HepG2 (cell line): ENCODE measurements around the gene FAM83C. TPM values are rescaled to one million over a fixed set of nuclear protein-coding genes. Genes with fewer than 3 reads are reported as not detected.

Experiments
- BORCS8-MEF2B ChIP-seq: sonication (generic); formaldehyde crosslinking; IDR thresholded peaks from 2 replicates; pipeline ENCODE4 v1.8.0; 2022; ENCODE audit warnings: mild to moderate bottlenecking, missing genetic modification reagents
- ELF3 ChIP-seq: IDR thresholded peaks from 2 replicates; pipeline ENCODE4 v1.6.1; 2016; ENCODE audit warnings: missing genetic modification reagents, missing compliant biosample characterization
- POGZ ChIP-seq: sonication (generic); formaldehyde crosslinking; IDR thresholded peaks from 2 replicates; pipeline ENCODE4 v1.4.0; 2020; ENCODE audit warnings: mild to moderate bottlenecking, missing genetic modification reagents
- PRPF4 ChIP-seq: fragments of 200-400 bp; formaldehyde crosslinking; IDR thresholded peaks from 2 replicates; pipeline ENCODE4 v1.6.1; 2016; ENCODE audit warnings: low read length, low read depth; ENCODE audit not compliant: poor library complexity, severe bottlenecking
- ZNF576 ChIP-seq: sonication (generic); formaldehyde crosslinking; IDR thresholded peaks from 2 replicates; pipeline ENCODE4 v1.4.0; 2020; ENCODE audit warnings: mild to moderate bottlenecking, missing genetic modification reagents
- ZNF605 ChIP-seq: sonication (generic); formaldehyde crosslinking; IDR thresholded peaks from 2 replicates; pipeline ENCODE4 v1.8.0; 2022; ENCODE audit warnings: mild to moderate bottlenecking, missing genetic modification reagents
- polyA plus RNA-seq, 8 experiments: library from polyadenylated mRNA; depleted of rRNA in 3 of 8; stranded (reverse) in 7 of 8; unstranded in 1 of 8; fragments of >200 nt; fragmentation: Illumina TruSeq in 4 of 8; extraction: Trizol in 4 of 8; gene quantifications; 2 replicates each; pipeline versions ENCODE4 v1.2.1 to v1.2.3, GENCODE V29; 2011 to 2016; ENCODE audit warnings: low read depth in 4 of 8, missing spikeins in 1 of 8, mixed read lengths in 1 of 8; ENCODE audit not compliant: insufficient read depth in 1 of 8
- total RNA-seq, 5 experiments: library from RNA; depleted of rRNA; stranded (reverse); fragments of >200 nt; fragmentation: Illumina TruSeq; extraction: Trizol; gene quantifications; 2 replicates each; pipeline ENCODE4 v1.2.3, GENCODE V29; 2016; ENCODE audit warnings: low read depth in 1 of 5
- TF ChIP-seq, protein P1 (sequence below): sonication (generic); formaldehyde crosslinking; IDR thresholded peaks from 2 replicates; pipeline ENCODE4 v1.4.0; 2020; ENCODE audit warnings: mild to moderate bottlenecking, missing genetic modification reagents
- TF ChIP-seq, protein P2 (sequence below): sonication (generic); formaldehyde crosslinking; IDR thresholded peaks from 2 replicates; pipeline ENCODE4 v1.5.0; 2020; ENCODE audit warnings: mild to moderate bottlenecking, missing genetic modification reagents, borderline replicate concordance
- TF ChIP-seq, protein P3 (sequence below), 2 experiments: sonication (generic) in 1 of 2; formaldehyde crosslinking in 1 of 2; IDR thresholded peaks; 2 replicates each; pipeline versions ENCODE4 v1.6.1 to v1.9.0; 2014 to 2022; ENCODE audit warnings: antibody characterized with exemption in 1 of 2, borderline replicate concordance in 1 of 2, inconsistent platforms in 1 of 2, low read depth in 1 of 2, missing genetic modification reagents in 1 of 2

The FAM83C gene
- total and polyA plus RNA-seq, 2 of the 13 experiments (the other 11 are each of a cell fraction or from before 2014, with no cell fraction given) = 0.04 TPM; not detected in 1

DNA sequence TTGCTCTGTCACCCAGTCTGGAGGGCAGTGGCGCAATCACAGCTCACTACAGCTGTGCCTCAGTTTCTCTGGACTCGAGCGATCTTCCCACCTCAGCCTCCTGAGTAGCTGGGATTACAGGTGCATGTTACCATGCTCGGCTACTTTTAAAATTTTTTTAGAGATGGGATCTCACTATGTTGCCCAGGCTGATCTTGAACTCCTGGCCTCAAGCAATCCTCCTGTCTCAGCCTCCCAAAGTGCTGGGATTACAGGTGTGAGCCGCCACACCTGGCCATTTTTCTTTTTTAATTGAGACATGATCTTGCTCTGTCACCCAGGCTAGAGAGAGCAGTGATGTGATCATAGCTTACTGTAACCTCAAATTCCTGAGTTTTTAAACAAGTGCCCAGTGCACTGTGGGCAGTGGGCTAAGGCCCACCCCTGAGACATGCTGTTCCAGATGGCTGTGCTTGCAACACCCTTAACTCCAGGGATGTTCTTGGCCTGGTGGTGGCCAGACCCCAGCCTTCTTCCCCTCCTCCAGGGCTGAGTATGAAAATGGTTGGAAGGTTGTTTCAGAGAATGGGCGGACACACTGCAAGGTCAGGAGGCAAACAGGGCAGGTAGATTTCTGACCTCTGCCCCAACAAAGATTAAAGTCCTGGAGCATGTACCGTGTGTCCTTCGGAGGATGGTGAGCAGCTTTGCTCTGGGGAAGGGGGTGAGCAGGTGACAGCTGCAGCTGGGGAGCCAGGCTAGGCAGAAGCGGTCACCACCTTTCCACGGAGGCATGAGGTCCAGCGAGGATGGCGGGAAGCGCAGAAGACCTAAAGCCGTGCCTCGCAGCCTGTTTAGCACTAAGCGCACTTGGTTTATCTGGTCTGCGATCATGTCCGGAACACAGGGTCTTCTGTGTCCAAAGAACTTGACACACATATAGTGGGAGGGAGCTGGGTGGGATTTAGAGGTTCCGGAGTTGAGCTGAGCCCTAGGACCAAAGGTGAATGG is 1.4 kb upstream of the FAM83C start (continued):
- TF ChIP-seq, protein P1, sequence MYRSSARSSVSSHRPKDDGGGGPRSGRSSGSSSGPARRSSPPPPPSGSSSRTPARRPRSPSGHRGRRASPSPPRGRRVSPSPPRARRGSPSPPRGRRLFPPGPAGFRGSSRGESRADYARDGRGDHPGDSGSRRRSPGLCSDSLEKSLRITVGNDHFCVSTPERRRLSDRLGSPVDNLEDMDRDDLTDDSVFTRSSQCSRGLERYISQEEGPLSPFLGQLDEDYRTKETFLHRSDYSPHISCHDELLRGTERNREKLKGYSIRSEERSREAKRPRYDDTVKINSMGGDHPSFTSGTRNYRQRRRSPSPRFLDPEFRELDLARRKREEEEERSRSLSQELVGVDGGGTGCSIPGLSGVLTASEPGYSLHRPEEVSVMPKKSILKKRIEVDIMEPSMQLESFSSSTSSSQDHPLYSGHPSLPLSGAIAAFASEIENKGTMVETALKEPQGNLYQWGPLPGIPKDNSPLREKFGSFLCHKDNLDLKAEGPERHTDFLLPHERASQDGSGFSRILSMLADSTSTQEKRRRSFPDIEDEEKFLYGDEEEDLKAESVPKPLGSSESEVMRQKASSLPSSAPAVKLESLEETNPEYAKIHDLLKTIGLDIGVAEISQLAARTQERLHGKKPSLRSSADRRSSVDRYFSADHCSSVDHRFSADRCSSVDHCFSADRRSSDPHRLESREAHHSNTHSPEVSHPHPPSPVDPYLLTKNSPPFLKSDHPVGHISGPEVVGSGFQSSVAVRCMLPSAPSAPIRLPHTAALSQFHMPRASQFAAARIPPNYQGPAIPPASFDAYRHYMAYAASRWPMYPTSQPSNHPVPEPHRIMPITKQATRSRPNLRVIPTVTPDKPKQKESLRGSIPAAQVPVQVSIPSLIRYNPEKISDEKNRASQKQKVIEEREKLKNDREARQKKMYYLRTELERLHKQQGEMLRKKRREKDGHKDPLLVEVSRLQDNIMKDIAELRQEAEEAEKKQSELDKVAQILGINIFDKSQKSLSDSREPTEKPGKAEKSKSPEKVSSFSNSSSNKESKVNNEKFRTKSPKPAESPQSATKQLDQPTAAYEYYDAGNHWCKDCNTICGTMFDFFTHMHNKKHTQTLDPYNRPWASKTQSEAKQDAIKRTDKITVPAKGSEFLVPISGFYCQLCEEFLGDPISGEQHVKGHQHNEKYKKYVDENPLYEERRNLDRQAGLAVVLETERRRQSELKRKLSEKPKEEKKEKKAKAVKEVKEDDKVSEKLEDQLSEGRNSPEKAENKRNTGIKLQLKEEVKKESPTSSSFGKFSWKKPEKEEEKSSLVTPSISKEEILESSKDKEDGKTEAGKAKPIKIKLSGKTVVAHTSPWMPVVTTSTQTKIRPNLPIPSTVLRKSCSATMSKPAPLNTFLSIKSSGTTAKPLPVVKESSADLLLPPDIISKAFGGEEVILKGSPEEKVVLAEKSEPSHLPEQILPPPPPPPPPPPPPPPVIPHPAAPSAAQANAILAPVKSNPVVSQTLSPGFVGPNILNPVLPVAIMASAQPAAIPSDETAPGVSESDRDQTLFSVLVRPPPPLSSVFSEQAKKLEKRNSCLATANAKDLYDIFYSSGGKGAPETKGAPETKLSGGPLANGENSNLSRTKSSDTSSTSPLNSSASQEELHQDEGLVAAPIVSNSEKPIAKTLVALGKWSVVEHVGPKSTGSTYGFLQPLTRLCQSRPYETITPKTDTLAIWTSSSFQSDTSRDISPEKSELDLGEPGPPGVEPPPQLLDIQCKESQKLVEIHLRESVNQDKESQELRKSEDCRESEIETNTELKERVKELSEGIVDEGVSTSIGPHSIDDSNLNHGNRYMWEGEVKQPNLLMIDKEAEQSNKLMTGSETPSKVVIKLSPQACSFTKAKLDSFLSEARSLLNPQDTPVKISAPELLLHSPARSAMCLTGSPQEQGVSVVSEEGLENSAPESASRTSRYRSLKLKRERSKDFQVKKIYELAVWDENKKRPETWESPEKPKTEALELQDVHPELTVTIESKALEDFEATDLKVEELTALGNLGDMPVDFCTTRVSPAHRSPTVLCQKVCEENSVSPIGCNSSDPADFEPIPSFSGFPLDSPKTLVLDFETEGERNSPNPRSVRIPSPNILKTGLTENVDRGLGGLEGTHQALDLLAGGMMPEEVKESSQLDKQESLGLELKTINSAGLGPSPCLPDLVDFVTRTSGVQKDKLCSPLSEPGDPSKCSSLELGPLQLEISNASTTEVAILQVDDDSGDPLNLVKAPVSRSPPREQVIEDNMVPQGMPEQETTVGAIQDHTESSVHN (CRISPR knock-in tag) = no peak
- TF ChIP-seq ZNF605 (CRISPR knock-in tag) = peak; percentile 28; the same call in 1 of the 2 replicates
- TF ChIP-seq BORCS8-MEF2B (CRISPR knock-in tag) = peak; percentile 51; the same call in 1 of the 2 replicates
- no peak for TF ChIP-seq ZNF576 (CRISPR knock-in tag)
- no peak for TF ChIP-seq PRPF4
- TF ChIP-seq, protein P2, sequence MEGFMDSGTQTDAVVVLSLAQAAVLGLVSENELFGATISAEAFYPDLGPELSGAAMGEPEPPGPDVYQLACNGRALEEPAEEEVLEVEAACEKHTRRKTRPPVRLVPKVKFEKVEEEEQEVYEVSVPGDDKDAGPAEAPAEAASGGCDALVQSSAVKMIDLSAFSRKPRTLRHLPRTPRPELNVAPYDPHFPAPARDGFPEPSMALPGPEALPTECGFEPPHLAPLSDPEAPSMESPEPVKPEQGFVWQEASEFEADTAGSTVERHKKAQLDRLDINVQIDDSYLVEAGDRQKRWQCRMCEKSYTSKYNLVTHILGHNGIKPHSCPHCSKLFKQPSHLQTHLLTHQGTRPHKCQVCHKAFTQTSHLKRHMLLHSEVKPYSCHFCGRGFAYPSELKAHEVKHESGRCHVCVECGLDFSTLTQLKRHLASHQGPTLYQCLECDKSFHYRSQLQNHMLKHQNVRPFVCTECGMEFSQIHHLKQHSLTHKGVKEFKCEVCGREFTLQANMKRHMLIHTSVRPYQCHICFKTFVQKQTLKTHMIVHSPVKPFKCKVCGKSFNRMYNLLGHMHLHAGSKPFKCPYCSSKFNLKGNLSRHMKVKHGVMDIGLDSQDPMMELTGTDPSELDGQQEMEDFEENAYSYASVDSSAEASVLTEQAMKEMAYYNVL = 0 out of 2 replicates have a peak, but pooled peaks have one; percentile 32
- TF ChIP-seq, protein P3, sequence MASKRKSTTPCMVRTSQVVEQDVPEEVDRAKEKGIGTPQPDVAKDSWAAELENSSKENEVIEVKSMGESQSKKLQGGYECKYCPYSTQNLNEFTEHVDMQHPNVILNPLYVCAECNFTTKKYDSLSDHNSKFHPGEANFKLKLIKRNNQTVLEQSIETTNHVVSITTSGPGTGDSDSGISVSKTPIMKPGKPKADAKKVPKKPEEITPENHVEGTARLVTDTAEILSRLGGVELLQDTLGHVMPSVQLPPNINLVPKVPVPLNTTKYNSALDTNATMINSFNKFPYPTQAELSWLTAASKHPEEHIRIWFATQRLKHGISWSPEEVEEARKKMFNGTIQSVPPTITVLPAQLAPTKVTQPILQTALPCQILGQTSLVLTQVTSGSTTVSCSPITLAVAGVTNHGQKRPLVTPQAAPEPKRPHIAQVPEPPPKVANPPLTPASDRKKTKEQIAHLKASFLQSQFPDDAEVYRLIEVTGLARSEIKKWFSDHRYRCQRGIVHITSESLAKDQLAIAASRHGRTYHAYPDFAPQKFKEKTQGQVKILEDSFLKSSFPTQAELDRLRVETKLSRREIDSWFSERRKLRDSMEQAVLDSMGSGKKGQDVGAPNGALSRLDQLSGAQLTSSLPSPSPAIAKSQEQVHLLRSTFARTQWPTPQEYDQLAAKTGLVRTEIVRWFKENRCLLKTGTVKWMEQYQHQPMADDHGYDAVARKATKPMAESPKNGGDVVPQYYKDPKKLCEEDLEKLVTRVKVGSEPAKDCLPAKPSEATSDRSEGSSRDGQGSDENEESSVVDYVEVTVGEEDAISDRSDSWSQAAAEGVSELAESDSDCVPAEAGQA (IDR thresholded peaks at IDR 0.05; ENCODE audit: low read depth) = no peak
- TF ChIP-seq, protein P3 (CRISPR knock-in tag; IDR thresholded peaks at IDR 0.05; ENCODE audit: borderline replicate concordance) = no peak
- no peak for TF ChIP-seq POGZ
- TF ChIP-seq ELF3 (CRISPR knock-in tag) = no peak
